ENCODE data around the gene JARID2.

Gene JARID2

DNA sequence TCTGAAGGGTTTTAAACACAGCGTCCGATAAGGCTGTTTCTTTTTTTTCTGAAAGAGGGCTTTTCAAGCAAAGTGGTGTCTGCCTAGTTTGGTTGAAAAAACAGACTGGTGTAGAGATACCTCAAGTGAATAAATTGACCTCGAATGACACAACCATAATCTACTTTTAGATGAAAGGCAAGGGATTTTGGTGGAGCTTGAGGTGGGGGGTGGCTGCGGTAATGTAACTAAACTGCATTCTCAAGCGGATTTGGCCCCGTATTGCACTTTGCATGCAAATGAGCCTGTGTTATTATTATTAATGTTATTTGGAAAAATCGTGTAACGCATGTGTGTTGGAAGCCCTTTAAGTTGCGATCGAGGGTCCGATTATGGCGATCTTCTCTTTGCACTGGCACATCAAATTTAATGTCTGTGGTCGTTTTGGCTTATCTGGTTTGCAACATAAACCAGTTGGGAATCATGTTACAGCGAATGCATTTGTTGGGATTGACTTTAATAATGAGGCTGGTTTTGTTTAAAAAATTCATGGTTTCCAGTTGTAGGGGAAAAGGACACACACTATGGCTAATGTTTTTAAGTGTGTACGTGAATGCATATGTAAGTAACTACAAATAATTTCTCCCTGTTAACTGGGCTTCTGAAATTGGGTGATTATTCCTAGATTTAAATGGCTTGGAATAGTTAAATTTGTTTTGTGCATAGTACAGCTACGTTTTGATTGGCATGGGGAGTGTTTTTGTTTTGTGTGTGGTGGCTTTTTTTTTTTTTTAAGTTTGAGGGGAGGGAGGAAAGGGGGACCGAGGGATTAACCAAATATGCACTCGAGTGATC lies 1.0 kb downstream of the JARID2 start:
- H3K4me3 ChIP-seq (ENCODE audit: low read depth, low read length) = peak overlapping the region; percentile 89
- TF ChIP-seq, protein P1, sequence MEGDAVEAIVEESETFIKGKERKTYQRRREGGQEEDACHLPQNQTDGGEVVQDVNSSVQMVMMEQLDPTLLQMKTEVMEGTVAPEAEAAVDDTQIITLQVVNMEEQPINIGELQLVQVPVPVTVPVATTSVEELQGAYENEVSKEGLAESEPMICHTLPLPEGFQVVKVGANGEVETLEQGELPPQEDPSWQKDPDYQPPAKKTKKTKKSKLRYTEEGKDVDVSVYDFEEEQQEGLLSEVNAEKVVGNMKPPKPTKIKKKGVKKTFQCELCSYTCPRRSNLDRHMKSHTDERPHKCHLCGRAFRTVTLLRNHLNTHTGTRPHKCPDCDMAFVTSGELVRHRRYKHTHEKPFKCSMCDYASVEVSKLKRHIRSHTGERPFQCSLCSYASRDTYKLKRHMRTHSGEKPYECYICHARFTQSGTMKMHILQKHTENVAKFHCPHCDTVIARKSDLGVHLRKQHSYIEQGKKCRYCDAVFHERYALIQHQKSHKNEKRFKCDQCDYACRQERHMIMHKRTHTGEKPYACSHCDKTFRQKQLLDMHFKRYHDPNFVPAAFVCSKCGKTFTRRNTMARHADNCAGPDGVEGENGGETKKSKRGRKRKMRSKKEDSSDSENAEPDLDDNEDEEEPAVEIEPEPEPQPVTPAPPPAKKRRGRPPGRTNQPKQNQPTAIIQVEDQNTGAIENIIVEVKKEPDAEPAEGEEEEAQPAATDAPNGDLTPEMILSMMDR (conservative IDR thresholded peaks at IDR 0.05; ENCODE audit: low read depth, low read length) = no peak
- no peak for DNase-seq (ENCODE audit: low read depth)

DNA sequence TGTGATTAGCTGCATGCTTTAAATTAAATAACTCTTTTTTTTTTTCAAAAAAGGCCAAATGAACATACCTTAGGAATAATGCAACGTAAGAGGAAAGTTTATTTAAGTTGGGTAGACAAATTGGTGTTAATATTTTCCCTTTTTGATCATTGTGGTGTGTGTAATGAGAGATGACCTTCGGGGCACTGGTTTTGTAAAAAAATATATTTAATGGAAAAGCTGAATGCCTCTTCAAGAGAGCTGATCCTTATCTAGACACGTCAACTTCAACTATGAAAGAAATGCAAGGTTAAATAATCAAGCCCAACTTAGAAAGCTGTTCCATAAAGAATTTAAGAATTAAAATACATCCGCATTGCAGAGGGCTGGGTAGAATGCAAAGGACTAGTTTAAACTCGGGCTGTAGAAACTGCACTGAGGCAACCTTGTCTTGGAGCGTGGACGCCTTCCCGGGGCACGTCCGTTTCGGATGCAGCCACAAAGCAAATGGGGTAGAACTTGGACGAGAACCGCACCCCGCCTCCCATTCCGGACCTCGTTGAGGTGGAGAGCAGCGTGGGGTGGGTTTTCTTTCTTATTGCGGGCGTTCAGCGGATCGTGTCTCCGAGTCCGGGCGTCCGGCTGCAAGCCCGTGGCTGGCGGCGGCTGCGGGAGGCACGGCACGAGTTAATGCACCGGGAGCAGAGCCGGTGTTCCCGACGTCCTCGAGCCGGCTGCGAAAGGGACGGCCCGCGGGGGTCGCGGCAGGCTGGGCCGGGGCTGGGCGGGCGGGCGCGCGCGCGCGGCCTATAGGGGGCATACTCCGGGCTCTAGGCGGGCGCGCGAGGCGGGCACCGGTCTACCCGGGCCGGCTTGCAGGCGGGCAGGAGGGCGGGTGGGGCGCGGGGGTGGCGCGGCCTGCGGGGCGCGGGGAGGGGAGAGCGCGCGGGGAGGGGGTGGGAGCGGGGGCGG lies 1.9 kb downstream of the JARID2 start:
- TF ChIP-seq, protein P1 (conservative IDR thresholded peaks at IDR 0.05; ENCODE audit: low read depth, low read length) = peak; percentile 1
- peak; percentile 73 for DNase-seq (ENCODE audit: low read depth)
- peak overlapping the region; percentile 89 for H3K4me3 ChIP-seq (ENCODE audit: low read depth, low read length)

DNA sequence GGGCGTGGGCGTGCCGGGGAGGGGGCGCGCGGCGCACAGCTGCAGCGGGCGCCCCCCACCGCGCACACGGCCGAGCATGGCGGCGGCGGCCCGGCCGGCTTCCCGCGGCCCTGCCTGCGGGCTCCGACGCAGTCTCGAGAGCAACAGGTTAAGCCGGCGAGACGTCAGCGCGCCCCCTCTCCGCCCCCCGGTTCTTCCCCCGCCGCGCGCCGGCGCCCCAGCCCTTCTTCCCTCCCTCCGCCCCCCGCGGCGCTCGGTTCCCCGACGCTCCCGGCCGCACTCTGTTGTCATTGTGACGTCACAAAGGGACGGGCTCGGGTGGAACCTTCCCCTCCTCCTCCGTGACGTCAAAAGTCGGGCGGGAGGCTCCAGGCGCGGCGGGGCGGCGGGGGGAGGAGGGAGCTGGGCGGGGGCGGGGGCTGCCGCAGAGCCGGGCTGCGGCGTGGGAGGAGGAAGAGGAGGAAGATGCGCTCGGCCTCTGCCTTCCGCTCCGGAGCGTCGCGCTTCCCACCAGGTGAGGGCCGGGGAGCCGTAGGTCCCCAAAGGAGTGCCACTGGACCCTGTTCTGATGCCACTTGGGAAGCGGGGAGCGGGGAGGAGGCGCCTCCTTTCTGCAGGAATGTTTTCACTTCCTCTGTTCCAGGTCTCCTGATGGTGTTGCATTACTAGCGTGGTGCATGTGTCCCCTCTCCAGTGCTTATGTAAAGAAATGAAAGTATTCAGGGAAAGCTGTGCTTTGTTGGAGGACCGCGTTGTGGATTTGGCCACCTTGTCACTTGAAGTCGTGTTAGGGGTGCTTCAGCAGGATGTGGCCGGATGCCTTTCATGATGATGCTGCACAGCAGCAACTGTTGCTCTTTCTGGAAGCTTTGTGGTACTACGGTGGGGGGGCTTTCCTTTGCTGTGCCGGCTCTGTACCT lies 2.8 kb downstream of the JARID2 start:
- TF ChIP-seq, protein P1 (conservative IDR thresholded peaks at IDR 0.05; ENCODE audit: low read depth, low read length) = peak; percentile 54
- peak overlapping the region; percentile 89 for H3K4me3 ChIP-seq (ENCODE audit: low read depth, low read length)

DNA sequence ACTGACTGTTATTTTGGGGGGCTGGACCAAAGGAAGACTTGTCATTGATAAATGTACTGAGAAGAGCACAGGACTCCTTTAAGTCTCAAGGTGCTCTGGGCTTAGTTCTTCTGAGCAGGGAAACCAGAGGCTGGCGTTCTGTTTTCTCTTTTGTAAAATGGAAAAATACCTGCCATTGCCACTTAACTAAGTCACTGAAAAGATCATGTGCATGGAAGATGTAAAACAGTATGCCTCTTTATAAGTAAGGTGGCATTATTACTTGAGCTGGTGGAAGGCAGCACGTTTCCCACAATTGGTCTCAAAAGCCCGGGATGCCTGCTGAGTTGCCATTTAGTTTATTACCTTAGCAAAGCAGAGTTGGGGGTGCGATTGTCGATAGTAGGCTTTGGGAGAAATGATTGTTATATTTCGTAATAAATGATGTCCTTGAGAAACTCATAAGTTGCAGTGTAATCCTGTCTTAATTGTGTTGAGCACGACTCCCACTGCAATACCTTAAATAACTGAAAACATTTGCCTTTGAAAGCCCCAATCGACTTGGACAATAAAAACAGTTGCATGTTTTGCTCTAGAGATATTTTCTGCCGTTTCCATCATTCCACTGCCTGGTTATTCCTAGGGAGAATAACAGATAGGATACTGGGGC lies 3.6 kb downstream of the JARID2 start:
- no peak for DNase-seq (ENCODE audit: low read depth)
- TF ChIP-seq, protein P1 (conservative IDR thresholded peaks at IDR 0.05; ENCODE audit: low read depth, low read length) = no peak

More for the DNA sequence above, 2.8 kb downstream of the JARID2 start:
- peak; percentile 97 for DNase-seq (ENCODE audit: low read depth)

DNA sequence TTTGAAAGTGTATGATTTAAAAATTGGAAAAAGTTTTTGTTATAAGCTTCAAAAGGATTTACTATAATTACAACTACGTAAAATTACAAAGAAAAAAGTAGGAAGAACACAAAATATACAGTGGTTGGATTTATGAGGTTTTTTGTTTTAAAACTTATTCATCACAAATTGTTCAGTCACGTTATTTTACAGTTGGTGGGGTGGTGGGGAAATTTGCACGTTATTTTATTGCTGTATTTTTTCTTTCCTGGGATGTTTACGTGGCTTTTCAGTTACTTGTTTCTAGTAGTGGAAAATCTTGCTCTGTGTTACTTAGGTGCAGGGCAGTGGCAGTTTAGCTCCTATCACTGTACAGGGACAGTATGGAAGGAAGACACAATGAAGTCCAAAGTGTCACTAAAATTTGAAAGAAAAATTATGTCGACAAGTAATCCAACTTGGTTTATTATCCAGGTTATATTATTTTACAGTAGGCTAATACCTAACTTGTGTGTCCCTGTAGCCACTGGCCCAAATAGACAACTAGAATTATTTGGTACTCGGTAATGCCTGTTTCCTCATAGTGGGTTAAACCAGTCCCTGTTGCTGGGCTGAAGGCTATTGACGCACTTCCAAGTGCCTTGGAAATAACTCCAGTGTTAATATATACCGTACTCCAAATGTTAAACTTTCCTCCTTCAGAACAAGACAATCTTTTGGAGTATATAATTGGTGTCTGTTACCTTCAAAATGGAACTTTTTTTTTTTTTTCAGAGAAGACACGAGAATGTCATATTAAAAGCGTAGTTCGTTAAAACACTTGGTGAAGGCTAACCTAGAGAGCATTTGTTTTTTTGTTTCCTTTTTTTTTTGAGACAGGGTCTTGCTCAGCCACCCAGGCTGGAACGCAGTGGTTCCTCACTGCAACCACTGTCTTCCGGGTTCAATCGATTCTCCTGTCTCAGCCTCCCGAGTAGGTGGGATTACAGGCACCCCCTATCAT lies 4.6 kb downstream of the JARID2 start:
- TF ChIP-seq, protein P1 (conservative IDR thresholded peaks at IDR 0.05; ENCODE audit: low read depth, low read length) = no peak
- no peak overlapping the region for H3K4me3 ChIP-seq (ENCODE audit: low read depth, low read length)
- no peak for DNase-seq (ENCODE audit: low read depth)

More for the DNA sequence above, 3.6 kb downstream of the JARID2 start:
- H3K4me3 ChIP-seq (ENCODE audit: low read depth, low read length) = peak overlapping the region; percentile 89
